DOHH2 (cell line): ENCODE data around the gene DPP8.

ENCODE experiments used
- CTCF ChIP-seq: fragments of 200-600 bp; sonication (generic); IDR thresholded peaks from one replicate; pipeline ENCODE4 v1.5.1; 2014; ENCODE audit warnings: antibody characterized with exemption, mild to moderate bottlenecking, low read depth, low read length; ENCODE audit not compliant: poor library complexity, severe bottlenecking
- EZH2phosphoT487 ChIP-seq: fragments of 200-600 bp; sonication (generic); IDR thresholded peaks from 2 replicates; pipeline ENCODE4 v1.6.1; 2017; ENCODE audit warnings: borderline replicate concordance, mild to moderate bottlenecking, antibody characterized with exemption, low read length, moderate library complexity, mixed read lengths

- no peak for TF ChIP-seq CTCF
- no peak for TF ChIP-seq EZH2phosphoT487
Measured at GRCh38 chr15:65416845-65417416, 100.6 kb downstream of the DPP8 start.
